Vagina (tissue), 2 donors: ENCODE results near the gene SH3GLB2. TPM values are rescaled to one million over a fixed set of nuclear protein-coding genes. Genes with fewer than 3 reads are reported as not detected.
A peak's percentile ranks its signal among the peaks of the same experiment; 100 is the strongest.

Source experiments
- DNase-seq, 2 donors: peaks; one replicate each; pipeline ENCODE4 v3.0.0-alpha.2; 2017; ENCODE audit errors: extremely low spot score in 2 of 2
- H3K27ac ChIP-seq: fragments of 200-600 bp; sonication (generic); one replicate; pipeline ENCODE4 v1.5.1; 2019
- H3K27me3 ChIP-seq: fragments of 200-600 bp; sonication (generic); one replicate; pipeline ENCODE4 v1.5.1; 2019
- H3K36me3 ChIP-seq, 2 donors: fragments of 200-600 bp; sonication (generic); one replicate each; pipeline ENCODE4 v1.5.1; 2017 to 2019
- H3K4me1 ChIP-seq: fragments of 200-600 bp; sonication (generic); one replicate; pipeline ENCODE4 v1.5.1; 2019
- H3K4me3 ChIP-seq, 2 donors: fragments of 200-600 bp; sonication (generic); 1 replicate in 1 of 2; 2 replicates in 1 of 2; pipeline ENCODE4 v1.5.1; 2016 to 2019
- H3K9me3 ChIP-seq: fragments of 200-600 bp; sonication (generic); one replicate; pipeline ENCODE4 v1.5.1; 2019
- CTCF ChIP-seq, 3 experiments: fragments of 450-650 bp in 2 of 3; fragments of 200-600 bp in 1 of 3; sonication (generic) in 1 of 3; IDR thresholded peaks; one replicate each; pipeline ENCODE4 v1.5.1; 2017 to 2019; ENCODE audit warnings: antibody characterized with exemption in 3 of 3, mild to moderate bottlenecking in 2 of 3, moderate library complexity in 2 of 3
- POLR2A ChIP-seq, 2 donors: fragments of 450-650 bp; IDR thresholded peaks; one replicate each; pipeline ENCODE4 v1.6.1; 2017; ENCODE audit warnings: antibody characterized with exemption in 2 of 2, mild to moderate bottlenecking in 2 of 2, moderate library complexity in 2 of 2
- POLR2AphosphoS5 ChIP-seq, 2 donors: sonication (generic); formaldehyde crosslinking; IDR thresholded peaks; one replicate each; pipeline ENCODE4 v1.9.0; 2017; ENCODE audit warnings: antibody characterized with exemption in 2 of 2, mild to moderate bottlenecking in 2 of 2, low read depth in 1 of 2; ENCODE audit not compliant: insufficient read depth in 1 of 2
- intact Hi-C: fragments of 100-400 bp; cut with DNase I; formaldehyde crosslinking; loops from one replicate; pipeline ENCODE4 v1.15.1; 2023
- total RNA-seq: library from RNA; depleted of rRNA; stranded (reverse); fragments of >200 nt; gene quantifications from one replicate; pipeline ENCODE4 v1.2.3, GENCODE V29; 2016

SH3GLB2 gene
- total RNA-seq, 1 donor from 2014 or later, result 86.2 TPM

GRCh38 chr9:129053020-129053419 is 24.9 kb upstream of the SH3GLB2 start:
- no peak for DNase-seq
- Histone ChIP-seq H3K27me3 (no peaks in the 10 kb centered on the region), H3K9me3 (no peaks in the 10 kb centered on the region), H3K4me3 (no peak overlapping the region), H3K4me1 (no peaks in the 10 kb centered on the region), H3K27ac (no peak overlapping the region), H3K36me3 (peaks cover 0 to 33% of the 10 kb centered on the region in 2 donors)
- intact Hi-C loops, result no loop called here
- TF ChIP-seq POLR2A (IDR thresholded peaks at IDR 0.05), result no peak
- TF ChIP-seq POLR2AphosphoS5 (IDR thresholded peaks at IDR 0.05; ENCODE audit: insufficient read depth in 1 of 2, low read depth in 1 of 2), result no peak
- no peak for TF ChIP-seq CTCF (IDR thresholded peaks at IDR 0.05)

DNA sequence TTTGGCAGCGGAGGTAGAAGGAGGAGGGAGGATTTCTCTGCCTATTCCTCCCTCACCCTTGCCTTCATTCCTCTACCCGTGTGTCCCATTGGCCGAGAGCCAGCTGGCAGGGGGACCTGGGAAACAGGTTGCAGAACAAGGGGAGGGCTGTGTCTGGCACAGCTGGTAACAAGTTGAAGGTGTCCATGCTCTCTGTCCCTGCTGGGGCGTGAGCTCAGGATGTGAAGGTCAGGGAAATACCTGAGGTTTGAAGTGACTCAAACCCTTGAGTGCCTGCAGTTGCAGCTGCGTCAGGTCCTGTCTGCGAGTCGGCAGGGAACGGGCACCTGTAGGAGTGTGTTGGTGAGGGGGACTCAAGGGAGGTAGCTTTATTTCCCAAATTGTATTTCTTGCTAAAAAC is 24.5 kb upstream of the SH3GLB2 start:
- H3K4me1 ChIP-seq, result no peaks in the 10 kb centered on the region
- H3K27me3 ChIP-seq, result no peaks in the 10 kb centered on the region
- H3K27ac ChIP-seq, result no peak overlapping the region
- intact Hi-C loops, result no loop called here
- TF ChIP-seq POLR2A (IDR thresholded peaks at IDR 0.05) (no peak), CTCF (IDR thresholded peaks at IDR 0.05) (no peak), POLR2AphosphoS5 (IDR thresholded peaks at IDR 0.05; ENCODE audit: insufficient read depth in 1 of 2, low read depth in 1 of 2) (no peak)
- peaks cover 0 to 37% of the 10 kb centered on the region in 2 donors for H3K36me3 ChIP-seq
- no peak overlapping the region for H3K4me3 ChIP-seq
- DNase-seq, result no peak
- no peaks in the 10 kb centered on the region for H3K9me3 ChIP-seq

DNA sequence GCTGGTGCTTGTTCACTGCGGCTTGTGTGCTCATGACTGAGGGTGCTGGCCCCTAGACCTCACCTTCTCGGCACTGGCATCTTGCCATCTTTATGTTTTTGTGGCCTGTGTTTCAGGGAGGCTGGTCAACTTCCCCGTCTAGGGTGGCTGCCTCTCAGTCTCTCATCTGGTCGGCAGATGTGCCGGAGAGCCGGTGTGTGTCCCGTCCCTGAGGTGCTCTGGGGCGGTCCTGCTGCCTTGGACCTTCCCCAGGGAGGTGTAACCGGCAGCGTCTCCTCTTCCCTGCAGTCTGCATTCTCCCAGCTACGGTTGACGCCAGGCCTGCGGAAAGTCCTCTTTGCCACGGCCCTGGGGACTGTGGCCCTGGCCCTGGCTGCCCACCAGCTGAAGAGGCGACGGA is 13.9 kb upstream of the SH3GLB2 start:
- peaks cover 0 to 50% of the 10 kb centered on the region in 2 donors for H3K36me3 ChIP-seq
- intact Hi-C loops, result no loop called here
- H3K4me3 ChIP-seq, result no peak overlapping the region
- no peak overlapping the region for H3K27ac ChIP-seq
- H3K9me3 ChIP-seq, result no peaks in the 10 kb centered on the region
- DNase-seq, result no peak
- H3K27me3 ChIP-seq, result no peaks in the 10 kb centered on the region
- peaks cover 22% of the 10 kb centered on the region for H3K4me1 ChIP-seq
- TF ChIP-seq POLR2A (IDR thresholded peaks at IDR 0.05) (no peak), CTCF (IDR thresholded peaks at IDR 0.05) (no peak), POLR2AphosphoS5 (IDR thresholded peaks at IDR 0.05; ENCODE audit: insufficient read depth in 1 of 2, low read depth in 1 of 2) (no peak)

GRCh38 chr9:129040113-129040643 is 12.0 kb upstream of the SH3GLB2 start:
- H3K4me1 ChIP-seq, result peaks cover 29% of the 10 kb centered on the region
- intact Hi-C loops, result no loop called here
- no peaks in the 10 kb centered on the region for H3K9me3 ChIP-seq
- peaks cover 0 to 42% of the 10 kb centered on the region in 2 donors for H3K36me3 ChIP-seq
- no peak for TF ChIP-seq CTCF (IDR thresholded peaks at IDR 0.05)
- H3K27ac ChIP-seq, result no peak overlapping the region
- H3K4me3 ChIP-seq, result no peak overlapping the region
- no peaks in the 10 kb centered on the region for H3K27me3 ChIP-seq
- no peak for DNase-seq

GRCh38 chr9:129038109-129038852 is 10.2 kb upstream of the SH3GLB2 start:
- peak overlapping the region in 1 of 2 donors; percentile 99 for H3K4me3 ChIP-seq

More at GRCh38 chr9:129038109-129038852, 10.2 kb upstream of the SH3GLB2 start:
- TF ChIP-seq POLR2AphosphoS5 (IDR thresholded peaks at IDR 0.05; ENCODE audit: insufficient read depth in 1 of 2, low read depth in 1 of 2) (no peak), CTCF (IDR thresholded peaks at IDR 0.05) (no peak), POLR2A (IDR thresholded peaks at IDR 0.05) (no peak)
- H3K9me3 ChIP-seq, result no peaks in the 10 kb centered on the region
- peaks cover 29% of the 10 kb centered on the region for H3K4me1 ChIP-seq
- peaks cover 0 to 28% of the 10 kb centered on the region in 2 donors for H3K36me3 ChIP-seq
- intact Hi-C loops, result no loop called here
- DNase-seq, result no peak
- H3K27me3 ChIP-seq, result no peaks in the 10 kb centered on the region
- peak overlapping the region; percentile 89 for H3K27ac ChIP-seq
